Measurements from ENCODE around the gene DUSP7.
"Not testable (repeated sequence)": the region's sequence is repeated elsewhere in the genome, so short reads cannot be mapped to it uniquely, and the experiment has no call there.

DUSP7 gene

GRCh38 chr3:52043039-52043438 is 13.3 kb downstream of the DUSP7 start:
- not testable (repeated sequence) for H3K36me3 ChIP-seq (ENCODE audit: control insufficient read depth, insufficient read depth, low read length); H3K9ac ChIP-seq (ENCODE audit: low read depth, low read length); H3K9me3 ChIP-seq (ENCODE audit: control insufficient read depth, insufficient read depth, low read length); H3K27ac ChIP-seq (ENCODE audit: low read depth, low read length); H3K4me3 ChIP-seq (ENCODE audit: low read depth, low read length); H3K27me3 ChIP-seq (ENCODE audit: control insufficient read depth, insufficient read depth, low read length); H3K4me1 ChIP-seq (ENCODE audit: control insufficient read depth, insufficient read depth, low read length)

GRCh38 chr3:52041118-52041731 is 15.1 kb downstream of the DUSP7 start:
- H3K36me3 ChIP-seq (ENCODE audit: control insufficient read depth, insufficient read depth, low read length), result no peaks in the 10 kb centered on the region
- H3K9me3 ChIP-seq (ENCODE audit: control insufficient read depth, insufficient read depth, low read length), result no peaks in the 10 kb centered on the region
- H3K4me1 ChIP-seq (ENCODE audit: control insufficient read depth, insufficient read depth, low read length), result no peaks in the 10 kb centered on the region
- H3K4me3 ChIP-seq (ENCODE audit: low read depth, low read length), result no peak overlapping the region
- H3K27me3 ChIP-seq (ENCODE audit: control insufficient read depth, insufficient read depth, low read length), result no peaks in the 10 kb centered on the region
- H3K9ac ChIP-seq (ENCODE audit: low read depth, low read length), result no peak overlapping the region
- no peak overlapping the region for H3K27ac ChIP-seq (ENCODE audit: low read depth, low read length)

- no peaks in the 10 kb centered on the region for H3K9me3 ChIP-seq (ENCODE audit: control insufficient read depth, insufficient read depth, low read length)
- no peaks in the 10 kb centered on the region for H3K27me3 ChIP-seq (ENCODE audit: control insufficient read depth, insufficient read depth, low read length)
- H3K9ac ChIP-seq (ENCODE audit: low read depth, low read length), result no peak overlapping the region
- no peaks in the 10 kb centered on the region for H3K36me3 ChIP-seq (ENCODE audit: control insufficient read depth, insufficient read depth, low read length)
- no peak overlapping the region for H3K4me3 ChIP-seq (ENCODE audit: low read depth, low read length)
- H3K4me1 ChIP-seq (ENCODE audit: control insufficient read depth, insufficient read depth, low read length), result no peaks in the 10 kb centered on the region
- no peak overlapping the region for H3K27ac ChIP-seq (ENCODE audit: low read depth, low read length)
Measured at GRCh38 chr3:52040600-52040999, 15.8 kb downstream of the DUSP7 start.

GRCh38 chr3:52039846-52040245 is 16.5 kb downstream of the DUSP7 start:
- no peaks in the 10 kb centered on the region for H3K36me3 ChIP-seq (ENCODE audit: control insufficient read depth, insufficient read depth, low read length)
- no peaks in the 10 kb centered on the region for H3K27me3 ChIP-seq (ENCODE audit: control insufficient read depth, insufficient read depth, low read length)
- no peaks in the 10 kb centered on the region for H3K4me1 ChIP-seq (ENCODE audit: control insufficient read depth, insufficient read depth, low read length)
- H3K27ac ChIP-seq (ENCODE audit: low read depth, low read length), result no peak overlapping the region
- H3K9ac ChIP-seq (ENCODE audit: low read depth, low read length), result no peak overlapping the region
- H3K4me3 ChIP-seq (ENCODE audit: low read depth, low read length), result no peak overlapping the region
- no peaks in the 10 kb centered on the region for H3K9me3 ChIP-seq (ENCODE audit: control insufficient read depth, insufficient read depth, low read length)

GRCh38 chr3:52039426-52039825 is 16.9 kb downstream of the DUSP7 start:
- Histone ChIP-seq H3K4me3 (ENCODE audit: low read depth, low read length) (no peak overlapping the region), H3K9ac (ENCODE audit: low read depth, low read length) (no peak overlapping the region), H3K27me3 (ENCODE audit: control insufficient read depth, insufficient read depth, low read length) (no peaks in the 10 kb centered on the region), H3K4me1 (ENCODE audit: control insufficient read depth, insufficient read depth, low read length) (no peaks in the 10 kb centered on the region), H3K36me3 (ENCODE audit: control insufficient read depth, insufficient read depth, low read length) (no peaks in the 10 kb centered on the region), H3K27ac (ENCODE audit: low read depth, low read length) (no peak overlapping the region), H3K9me3 (ENCODE audit: control insufficient read depth, insufficient read depth, low read length) (no peaks in the 10 kb centered on the region)

- Histone ChIP-seq H3K27ac (ENCODE audit: low read depth, low read length) (no peak overlapping the region), H3K27me3 (ENCODE audit: control insufficient read depth, insufficient read depth, low read length) (no peaks in the 10 kb centered on the region), H3K4me3 (ENCODE audit: low read depth, low read length) (no peak overlapping the region), H3K9ac (ENCODE audit: low read depth, low read length) (no peak overlapping the region), H3K9me3 (ENCODE audit: control insufficient read depth, insufficient read depth, low read length) (no peaks in the 10 kb centered on the region), H3K4me1 (ENCODE audit: control insufficient read depth, insufficient read depth, low read length) (no peaks in the 10 kb centered on the region), H3K36me3 (ENCODE audit: control insufficient read depth, insufficient read depth, low read length) (no peaks in the 10 kb centered on the region)
Measured at GRCh38 chr3:52038227-52038626, 18.1 kb downstream of the DUSP7 start.

GRCh38 chr3:52037291-52037690 is 19.1 kb downstream of the DUSP7 start:
- Histone ChIP-seq H3K4me1 (ENCODE audit: control insufficient read depth, insufficient read depth, low read length) (no peaks in the 10 kb centered on the region), H3K9ac (ENCODE audit: low read depth, low read length) (no peak overlapping the region), H3K27ac (ENCODE audit: low read depth, low read length) (no peak overlapping the region)

GRCh38 chr3:52036829-52037228 is 19.5 kb downstream of the DUSP7 start:
- Histone ChIP-seq H3K27me3 (ENCODE audit: control insufficient read depth, insufficient read depth, low read length) (no peaks in the 10 kb centered on the region), H3K4me1 (ENCODE audit: control insufficient read depth, insufficient read depth, low read length) (no peaks in the 10 kb centered on the region), H3K36me3 (ENCODE audit: control insufficient read depth, insufficient read depth, low read length) (no peaks in the 10 kb centered on the region), H3K27ac (ENCODE audit: low read depth, low read length) (no peak overlapping the region), H3K4me3 (ENCODE audit: low read depth, low read length) (no peak overlapping the region), H3K9ac (ENCODE audit: low read depth, low read length) (no peak overlapping the region), H3K9me3 (ENCODE audit: control insufficient read depth, insufficient read depth, low read length) (no peaks in the 10 kb centered on the region)

More at GRCh38 chr3:52037291-52037690, 19.1 kb downstream of the DUSP7 start:
- H3K4me3 ChIP-seq (ENCODE audit: low read depth, low read length), result no peak overlapping the region
- no peaks in the 10 kb centered on the region for H3K27me3 ChIP-seq (ENCODE audit: control insufficient read depth, insufficient read depth, low read length)
- no peaks in the 10 kb centered on the region for H3K9me3 ChIP-seq (ENCODE audit: control insufficient read depth, insufficient read depth, low read length)
- H3K36me3 ChIP-seq (ENCODE audit: control insufficient read depth, insufficient read depth, low read length), result no peaks in the 10 kb centered on the region

GRCh38 chr3:52036222-52036694 is 20.1 kb downstream of the DUSP7 start:
- H3K27ac ChIP-seq (ENCODE audit: low read depth, low read length), result no peak overlapping the region
- no peaks in the 10 kb centered on the region for H3K9me3 ChIP-seq (ENCODE audit: control insufficient read depth, insufficient read depth, low read length)
- H3K36me3 ChIP-seq (ENCODE audit: control insufficient read depth, insufficient read depth, low read length), result no peaks in the 10 kb centered on the region
- H3K27me3 ChIP-seq (ENCODE audit: control insufficient read depth, insufficient read depth, low read length), result no peaks in the 10 kb centered on the region
- no peak overlapping the region for H3K9ac ChIP-seq (ENCODE audit: low read depth, low read length)
- H3K4me3 ChIP-seq (ENCODE audit: low read depth, low read length), result no peak overlapping the region
- H3K4me1 ChIP-seq (ENCODE audit: control insufficient read depth, insufficient read depth, low read length), result no peaks in the 10 kb centered on the region

GRCh38 chr3:52034651-52035050 is 21.7 kb downstream of the DUSP7 start:
- no peaks in the 10 kb centered on the region for H3K4me1 ChIP-seq (ENCODE audit: control insufficient read depth, insufficient read depth, low read length)
- no peaks in the 10 kb centered on the region for H3K36me3 ChIP-seq (ENCODE audit: control insufficient read depth, insufficient read depth, low read length)
- H3K9ac ChIP-seq (ENCODE audit: low read depth, low read length), result no peak overlapping the region
- H3K4me3 ChIP-seq (ENCODE audit: low read depth, low read length), result no peak overlapping the region
- H3K27ac ChIP-seq (ENCODE audit: low read depth, low read length), result no peak overlapping the region
- H3K27me3 ChIP-seq (ENCODE audit: control insufficient read depth, insufficient read depth, low read length), result no peaks in the 10 kb centered on the region
- H3K9me3 ChIP-seq (ENCODE audit: control insufficient read depth, insufficient read depth, low read length), result no peaks in the 10 kb centered on the region

GRCh38 chr3:52034212-52034611 is 22.2 kb downstream of the DUSP7 start:
- Histone ChIP-seq H3K27ac (ENCODE audit: low read depth, low read length) (no peak overlapping the region), H3K4me1 (ENCODE audit: control insufficient read depth, insufficient read depth, low read length) (no peaks in the 10 kb centered on the region), H3K4me3 (ENCODE audit: low read depth, low read length) (no peak overlapping the region), H3K36me3 (ENCODE audit: control insufficient read depth, insufficient read depth, low read length) (no peaks in the 10 kb centered on the region), H3K27me3 (ENCODE audit: control insufficient read depth, insufficient read depth, low read length) (no peaks in the 10 kb centered on the region), H3K9ac (ENCODE audit: low read depth, low read length) (no peak overlapping the region), H3K9me3 (ENCODE audit: control insufficient read depth, insufficient read depth, low read length) (no peaks in the 10 kb centered on the region)
